ENCODE data around the gene BCAR1.
"Not testable (repeated sequence)": the region's sequence is repeated elsewhere in the genome, so short reads cannot be mapped to it uniquely, and the experiment has no call there.

BCAR1 gene

GRCh38 chr16:75286389-75286788 lies 35.0 kb upstream of the BCAR1 start:
- Mint-ChIP-seq H3K36me3 (ENCODE audit: low read depth) (peaks cover 30% of the 10 kb centered on the region), H3K27me3 (ENCODE audit: low read depth) (no peaks in the 10 kb centered on the region), H3K9me3 (no peaks in the 10 kb centered on the region), H3K27ac (peak overlapping the region in 1 of 3 experiments; percentile 75), H3K4me3 (no peak overlapping the region), H3K4me1 (peaks cover 10% of the 10 kb centered on the region)
- no peak for TF ChIP-seq CTCF (IDR thresholded peaks at IDR 0.05; ENCODE audit: unreplicated experiment in 3 of 3)

GRCh38 chr16:75282466-75283281 lies 31.2 kb upstream of the BCAR1 start:
- H3K27me3 Mint-ChIP-seq (ENCODE audit: low read depth) = no peaks in the 10 kb centered on the region
- H3K4me1 Mint-ChIP-seq = peaks cover 11% of the 10 kb centered on the region
- H3K36me3 Mint-ChIP-seq (ENCODE audit: low read depth) = peaks cover 21% of the 10 kb centered on the region
- no peaks in the 10 kb centered on the region for H3K9me3 Mint-ChIP-seq
- no peak for TF ChIP-seq CTCF (IDR thresholded peaks at IDR 0.05; ENCODE audit: unreplicated experiment in 3 of 3)
- H3K27ac Mint-ChIP-seq = no peak overlapping the region
- no peak overlapping the region for H3K4me3 Mint-ChIP-seq

GRCh38 chr16:75281826-75282225 lies 30.4 kb upstream of the BCAR1 start:
- no peak overlapping the region for H3K27ac Mint-ChIP-seq
- TF ChIP-seq CTCF (IDR thresholded peaks at IDR 0.05; ENCODE audit: unreplicated experiment in 3 of 3) = no peak
- peaks cover 21% of the 10 kb centered on the region for H3K36me3 Mint-ChIP-seq (ENCODE audit: low read depth)
- no peak overlapping the region for H3K4me3 Mint-ChIP-seq
- H3K27me3 Mint-ChIP-seq (ENCODE audit: low read depth) = no peaks in the 10 kb centered on the region
- H3K4me1 Mint-ChIP-seq = peaks cover 5% of the 10 kb centered on the region
- H3K9me3 Mint-ChIP-seq = no peaks in the 10 kb centered on the region

GRCh38 chr16:75281009-75281408 lies 29.6 kb upstream of the BCAR1 start:
- not testable (repeated sequence) for H3K4me1 Mint-ChIP-seq; H3K27me3 Mint-ChIP-seq (ENCODE audit: low read depth); H3K9me3 Mint-ChIP-seq

GRCh38 chr16:75280331-75280804 lies 28.9 kb upstream of the BCAR1 start:
- Mint-ChIP-seq H3K27me3 (ENCODE audit: low read depth) (no peaks in the 10 kb centered on the region), H3K36me3 (ENCODE audit: low read depth) (peaks cover 11% of the 10 kb centered on the region), H3K27ac (peak overlapping the region in 1 of 3 experiments; percentile 22), H3K9me3 (no peaks in the 10 kb centered on the region), H3K4me3 (no peak overlapping the region), H3K4me1 (peaks cover 5% of the 10 kb centered on the region)
- TF ChIP-seq CTCF (IDR thresholded peaks at IDR 0.05; ENCODE audit: unreplicated experiment in 3 of 3) = no peak

More at GRCh38 chr16:75281009-75281408, 29.6 kb upstream of the BCAR1 start:
- not testable (repeated sequence) for H3K4me3 Mint-ChIP-seq
- Mint-ChIP-seq H3K36me3 (ENCODE audit: low read depth) (peaks cover 17% of the 10 kb centered on the region), H3K27ac (peak overlapping the region in 1 of 3 experiments; percentile 22)

GRCh38 chr16:75279305-75279704 lies 27.9 kb upstream of the BCAR1 start:
- peak overlapping the region in 2 of 3 experiments; percentile 32 to 64 for H3K27ac Mint-ChIP-seq
- H3K27me3 Mint-ChIP-seq (ENCODE audit: low read depth) = no peaks in the 10 kb centered on the region
- H3K4me3 Mint-ChIP-seq = peak overlapping the region in 1 of 3 experiments; percentile 61
- peaks cover 4% of the 10 kb centered on the region for H3K36me3 Mint-ChIP-seq (ENCODE audit: low read depth)
- TF ChIP-seq CTCF (IDR thresholded peaks at IDR 0.05; ENCODE audit: unreplicated experiment in 3 of 3) = no peak
- H3K9me3 Mint-ChIP-seq = no peaks in the 10 kb centered on the region
- H3K4me1 Mint-ChIP-seq = peaks cover 5% of the 10 kb centered on the region
